ENCODE measurements around the gene CFAP90.

CFAP90 gene

DNA sequence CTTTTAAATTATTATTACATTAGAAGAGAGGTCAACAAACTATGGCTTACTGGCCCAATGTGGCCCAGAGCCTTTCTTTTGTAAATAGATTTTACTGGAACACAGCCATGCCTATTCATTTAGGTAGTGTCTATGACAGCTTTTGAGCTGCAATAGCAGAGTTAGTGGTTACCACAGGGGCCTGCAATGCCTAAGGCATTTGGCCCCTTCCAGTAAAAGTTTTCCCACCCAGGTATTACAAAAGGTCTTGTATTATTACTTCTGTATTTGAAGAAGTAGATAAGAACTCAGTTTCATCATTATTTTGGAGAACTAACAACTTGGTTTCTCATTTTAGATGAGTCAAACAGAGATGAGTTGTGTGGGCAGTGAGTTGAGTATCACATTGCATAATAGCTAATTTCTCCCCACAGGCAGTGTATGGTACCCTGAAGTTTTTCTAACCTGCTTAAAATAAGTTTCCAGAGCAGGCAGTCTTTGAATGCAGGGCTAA, 27.5 kb upstream of the CFAP90 start:
- Histone ChIP-seq H3K4me3 (ENCODE audit: low read depth, low read length) (no peak overlapping the region), H3K27me3 (ENCODE audit: insufficient read depth, low read depth, severe bottlenecking) (no peaks in the 10 kb centered on the region), H3K27ac (no peak overlapping the region), H3K9me3 (ENCODE audit: severe bottlenecking) (no peaks in the 10 kb centered on the region), H3K36me3 (peaks cover 89% of the 10 kb centered on the region)
- TF ChIP-seq, protein P1, sequence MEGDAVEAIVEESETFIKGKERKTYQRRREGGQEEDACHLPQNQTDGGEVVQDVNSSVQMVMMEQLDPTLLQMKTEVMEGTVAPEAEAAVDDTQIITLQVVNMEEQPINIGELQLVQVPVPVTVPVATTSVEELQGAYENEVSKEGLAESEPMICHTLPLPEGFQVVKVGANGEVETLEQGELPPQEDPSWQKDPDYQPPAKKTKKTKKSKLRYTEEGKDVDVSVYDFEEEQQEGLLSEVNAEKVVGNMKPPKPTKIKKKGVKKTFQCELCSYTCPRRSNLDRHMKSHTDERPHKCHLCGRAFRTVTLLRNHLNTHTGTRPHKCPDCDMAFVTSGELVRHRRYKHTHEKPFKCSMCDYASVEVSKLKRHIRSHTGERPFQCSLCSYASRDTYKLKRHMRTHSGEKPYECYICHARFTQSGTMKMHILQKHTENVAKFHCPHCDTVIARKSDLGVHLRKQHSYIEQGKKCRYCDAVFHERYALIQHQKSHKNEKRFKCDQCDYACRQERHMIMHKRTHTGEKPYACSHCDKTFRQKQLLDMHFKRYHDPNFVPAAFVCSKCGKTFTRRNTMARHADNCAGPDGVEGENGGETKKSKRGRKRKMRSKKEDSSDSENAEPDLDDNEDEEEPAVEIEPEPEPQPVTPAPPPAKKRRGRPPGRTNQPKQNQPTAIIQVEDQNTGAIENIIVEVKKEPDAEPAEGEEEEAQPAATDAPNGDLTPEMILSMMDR (IDR thresholded peaks at IDR 0.05; ENCODE audit: low read depth, low read length), result no peak
- no peak for DNase-seq

- Histone ChIP-seq H3K27me3 (ENCODE audit: insufficient read depth, low read depth, severe bottlenecking) (no peaks in the 10 kb centered on the region), H3K36me3 (peaks cover 89% of the 10 kb centered on the region), H3K4me3 (ENCODE audit: low read depth, low read length) (no peak overlapping the region), H3K9me3 (ENCODE audit: severe bottlenecking) (no peaks in the 10 kb centered on the region), H3K27ac (no peak overlapping the region)
- DNase-seq, result no peak
- TF ChIP-seq, protein P1 (IDR thresholded peaks at IDR 0.05; ENCODE audit: low read depth, low read length), result no peak
These were observed 26.9 kb upstream of the CFAP90 start for GRCh38 chr5:7877851-7878250.

GRCh38 chr5:7876867-7877266, 25.9 kb upstream of the CFAP90 start:
- no peak overlapping the region for H3K27ac ChIP-seq
- peaks cover 89% of the 10 kb centered on the region for H3K36me3 ChIP-seq
- TF ChIP-seq, protein P1 (IDR thresholded peaks at IDR 0.05; ENCODE audit: low read depth, low read length), result no peak
- no peak for DNase-seq
- no peaks in the 10 kb centered on the region for H3K27me3 ChIP-seq (ENCODE audit: insufficient read depth, low read depth, severe bottlenecking)
- no peak overlapping the region for H3K4me3 ChIP-seq (ENCODE audit: low read depth, low read length)
- H3K9me3 ChIP-seq (ENCODE audit: severe bottlenecking), result no peaks in the 10 kb centered on the region

DNA sequence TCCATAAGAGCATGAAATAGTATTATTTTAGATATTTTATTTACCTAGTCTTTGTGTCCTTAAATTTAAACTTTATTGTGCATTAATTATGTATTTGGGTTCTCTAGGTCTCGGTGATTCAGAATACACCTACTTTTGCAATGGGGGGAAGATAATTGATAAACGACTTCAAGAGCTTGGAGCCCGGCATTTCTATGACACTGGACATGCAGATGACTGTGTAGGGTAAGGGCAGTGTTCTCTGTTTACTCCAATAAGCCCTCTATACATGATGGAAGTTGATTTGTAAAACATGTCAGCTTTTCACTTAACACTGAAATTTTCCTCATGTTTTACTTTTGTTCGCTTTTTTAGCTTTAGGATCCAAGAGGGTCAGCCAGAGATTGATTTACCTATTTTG, 24.2 kb upstream of the CFAP90 start:
- Histone ChIP-seq H3K27me3 (ENCODE audit: insufficient read depth, low read depth, severe bottlenecking) (no peaks in the 10 kb centered on the region), H3K4me3 (ENCODE audit: low read depth, low read length) (no peak overlapping the region), H3K27ac (no peak overlapping the region), H3K36me3 (peaks cover 84% of the 10 kb centered on the region), H3K9me3 (ENCODE audit: severe bottlenecking) (no peaks in the 10 kb centered on the region)
- TF ChIP-seq, protein P1 (IDR thresholded peaks at IDR 0.05; ENCODE audit: low read depth, low read length), result no peak
- DNase-seq, result no peak

GRCh38 chr5:7874639-7875038, 23.7 kb upstream of the CFAP90 start:
- Histone ChIP-seq H3K4me3 (ENCODE audit: low read depth, low read length) (no peak overlapping the region), H3K27me3 (ENCODE audit: insufficient read depth, low read depth, severe bottlenecking) (no peaks in the 10 kb centered on the region), H3K36me3 (peaks cover 79% of the 10 kb centered on the region), H3K9me3 (ENCODE audit: severe bottlenecking) (no peaks in the 10 kb centered on the region), H3K27ac (no peak overlapping the region)
- TF ChIP-seq, protein P1 (IDR thresholded peaks at IDR 0.05; ENCODE audit: low read depth, low read length), result no peak
- no peak for DNase-seq

GRCh38 chr5:7873216-7873615, 22.3 kb upstream of the CFAP90 start:
- no peak overlapping the region for H3K4me3 ChIP-seq (ENCODE audit: low read depth, low read length)
- TF ChIP-seq, protein P1 (IDR thresholded peaks at IDR 0.05; ENCODE audit: low read depth, low read length), result no peak
- H3K36me3 ChIP-seq, result peaks cover 71% of the 10 kb centered on the region
- H3K27me3 ChIP-seq (ENCODE audit: insufficient read depth, low read depth, severe bottlenecking), result no peaks in the 10 kb centered on the region
- no peak for DNase-seq
- H3K27ac ChIP-seq, result no peak overlapping the region
- no peaks in the 10 kb centered on the region for H3K9me3 ChIP-seq (ENCODE audit: severe bottlenecking)

All from WERI-Rb-1 (cell line).